H9 (cell line): Measurements from ENCODE around the gene RASSF8. TPM values are rescaled to one million over a fixed set of nuclear protein-coding genes. Genes with fewer than 3 reads are reported as not detected.

Experiments
- DNase-seq: peaks from one replicate; pipeline ENCODE4 v3.0.0-alpha.2; 2017
- H2AFZ ChIP-seq: one replicate; pipeline ENCODE4 v1.6.1; 2013; ENCODE audit warnings: mild to moderate bottlenecking, low read length, control low read depth, moderate library complexity
- H2AK5ac ChIP-seq: 2 replicates; pipeline ENCODE4 v1.6.1; 2013; ENCODE audit warnings: low read length, control low read depth, mixed read lengths; ENCODE audit not compliant: insufficient read length
- H2BK120ac ChIP-seq: one replicate; pipeline ENCODE4 v1.6.1; 2013; ENCODE audit warnings: low read depth, mild to moderate bottlenecking, low read length, control low read depth, inconsistent platforms; ENCODE audit not compliant: poor library complexity, severe bottlenecking
- H2BK12ac ChIP-seq: 2 replicates; pipeline ENCODE4 v1.6.1; 2013; ENCODE audit warnings: low read length, control low read depth, mixed read lengths, low read depth; ENCODE audit not compliant: insufficient read length
- H2BK15ac ChIP-seq: 2 replicates; pipeline ENCODE4 v1.6.1; 2013; ENCODE audit warnings: low read depth, low read length, control low read depth
- H2BK20ac ChIP-seq: one replicate; pipeline ENCODE4 v1.6.1; 2013; ENCODE audit warnings: low read depth, mild to moderate bottlenecking, low read length, control low read depth, inconsistent platforms; ENCODE audit not compliant: poor library complexity, severe bottlenecking
- H2BK5ac ChIP-seq: 2 replicates; pipeline ENCODE4 v1.6.1; 2013; ENCODE audit warnings: low read length, control low read depth, mixed read lengths; ENCODE audit not compliant: insufficient read length
- H3K14ac ChIP-seq: 2 replicates; pipeline ENCODE4 v1.6.1; 2013; ENCODE audit warnings: low read length, control low read depth; ENCODE audit not compliant: insufficient read depth
- H3K18ac ChIP-seq: 2 replicates; pipeline ENCODE4 v1.6.1; 2013; ENCODE audit warnings: low read depth, mild to moderate bottlenecking, mixed read lengths, low read length, control low read depth; ENCODE audit not compliant: insufficient read length
- H3K23ac ChIP-seq: 2 replicates; pipeline ENCODE4 v1.6.1; 2013; ENCODE audit warnings: low read length, control low read depth, mixed read lengths, low read depth; ENCODE audit not compliant: insufficient read length
- H3K23me2 ChIP-seq: 2 replicates; pipeline ENCODE4 v1.6.1; 2013; ENCODE audit warnings: low read depth, mild to moderate bottlenecking, mixed read lengths, low read length, control low read depth; ENCODE audit not compliant: insufficient read length, poor library complexity, severe bottlenecking
- H3K27ac ChIP-seq: 2 replicates; pipeline ENCODE4 v1.5.1; 2013; ENCODE audit warnings: low read length, control low read depth, mixed read lengths, low read depth; ENCODE audit not compliant: insufficient read length
- H3K27me3 ChIP-seq: 2 replicates; pipeline ENCODE4 v1.6.1; 2013; ENCODE audit warnings: low read length, control low read depth, inconsistent platforms; ENCODE audit not compliant: insufficient read depth
- H3K4ac ChIP-seq: 2 replicates; pipeline ENCODE4 v1.6.1; 2013; ENCODE audit warnings: low read depth, mild to moderate bottlenecking, control low read depth, inconsistent platforms, low read length, moderate library complexity
- H3K4me1 ChIP-seq: 2 replicates; pipeline ENCODE4 v1.6.1; 2013; ENCODE audit warnings: low read length, control low read depth, inconsistent platforms; ENCODE audit not compliant: insufficient read depth
- H3K4me2 ChIP-seq: 2 replicates; pipeline ENCODE4 v1.6.1; 2013; ENCODE audit warnings: low read length, control low read depth, mixed read lengths; ENCODE audit not compliant: insufficient read length, insufficient read depth
- H3K56ac ChIP-seq: 2 replicates; pipeline ENCODE4 v1.6.1; 2013; ENCODE audit warnings: low read depth, mild to moderate bottlenecking, mixed read lengths, low read length, control low read depth; ENCODE audit not compliant: insufficient read length
- H3K79me1 ChIP-seq: 2 replicates; pipeline ENCODE4 v1.6.1; 2013; ENCODE audit warnings: low read depth, mild to moderate bottlenecking, moderate library complexity, low read length, control low read depth, inconsistent platforms; ENCODE audit not compliant: insufficient read depth, poor library complexity, severe bottlenecking
- H3K79me2 ChIP-seq: 2 replicates; pipeline ENCODE4 v1.6.1; 2013; ENCODE audit warnings: low read length, control low read depth, inconsistent platforms; ENCODE audit not compliant: insufficient read depth
- H3K9ac ChIP-seq: 2 replicates; pipeline ENCODE4 v1.6.1; 2013; ENCODE audit warnings: low read length, control low read depth, mixed read lengths; ENCODE audit not compliant: insufficient read length; ENCODE audit errors: extremely low read depth
- H3K9me3 ChIP-seq: one replicate; pipeline ENCODE4 v1.6.1; 2013; ENCODE audit warnings: low read depth, low read length, inconsistent platforms; ENCODE audit not compliant: control insufficient read depth
- H3T11ph ChIP-seq: one replicate; pipeline ENCODE4 v1.6.1; 2013; ENCODE audit warnings: mild to moderate bottlenecking, low read length, control low read depth, inconsistent platforms
- H4K20me1 ChIP-seq: one replicate; pipeline ENCODE4 v1.6.1; 2013; ENCODE audit not compliant: control insufficient read depth, insufficient read length, insufficient read depth
- H4K5ac ChIP-seq: 2 replicates; pipeline ENCODE4 v1.6.1; 2013; ENCODE audit warnings: low read depth, mild to moderate bottlenecking, mixed read lengths, low read length, control low read depth; ENCODE audit not compliant: insufficient read length
- H4K8ac ChIP-seq: replicated peaks from 2 replicates; pipeline ENCODE4 v1.6.1; 2013; ENCODE audit warnings: low read length, control low read depth, mixed read lengths, low read depth; ENCODE audit not compliant: insufficient read length
- H4K91ac ChIP-seq: 2 replicates; pipeline ENCODE4 v1.6.1; 2013; ENCODE audit warnings: low read depth, mild to moderate bottlenecking, moderate library complexity, mixed read lengths, low read length, control low read depth; ENCODE audit not compliant: insufficient read length
- H3K27ac Mint-ChIP-seq, 3 experiments: 2 replicates in 2 of 3; 3 replicates in 1 of 3; pipeline ENCODE4 v1.8.0; 2020 to 2021; ENCODE audit warnings: mixed read lengths in 3 of 3, mild to moderate bottlenecking in 1 of 3, moderate library complexity in 1 of 3
- H3K27me3 Mint-ChIP-seq: 2 replicates; pipeline ENCODE4 v1.8.0; 2021; ENCODE audit warnings: low read depth, mild to moderate bottlenecking, moderate library complexity, mixed read lengths
- H3K36me3 Mint-ChIP-seq, 3 experiments: 2 replicates in 2 of 3; 3 replicates in 1 of 3; pipeline ENCODE4 v1.8.0; 2020 to 2021; ENCODE audit warnings: low read depth in 3 of 3, mixed read lengths in 3 of 3; ENCODE audit not compliant: insufficient read depth in 1 of 3
- H3K4me1 Mint-ChIP-seq, 2 experiments: 2 replicates each; pipeline ENCODE4 v1.8.0; 2020; ENCODE audit warnings: mixed read lengths in 2 of 2
- H3K4me3 Mint-ChIP-seq, 2 experiments: 2 replicates in 1 of 2; 3 replicates in 1 of 2; pipeline ENCODE4 v1.8.0; 2020 to 2021; ENCODE audit warnings: mild to moderate bottlenecking in 2 of 2, mixed read lengths in 2 of 2, moderate library complexity in 1 of 2
- H3K9me3 Mint-ChIP-seq, 2 experiments: 2 replicates in 1 of 2; 3 replicates in 1 of 2; pipeline ENCODE4 v1.8.0; 2020; ENCODE audit warnings: mild to moderate bottlenecking in 2 of 2, mixed read lengths in 2 of 2, moderate library complexity in 1 of 2
- WGBS: extraction: QIAGEN DNeasy Blood & Tissue Kit; methylation state at CpG from one replicate; pipeline ENCODE4 v1.1.7; 2013; ENCODE audit warnings: missing lambda C conversion rate, low lambda C conversion rate, mixed read lengths; ENCODE audit not compliant: insufficient read length; ENCODE audit errors: extremely low coverage; 5-methylcytosine and 5-hydroxymethylcytosine counted together
- total RNA-seq: library from RNA; stranded (reverse); gene quantifications from 2 replicates; pipeline ENCODE4 v1.2.1, GENCODE V29; 2021
- TF ChIP-seq, protein P1 (sequence below): fragments of 200-600 bp; sonication (generic); conservative IDR thresholded peaks from 3 replicates; pipeline ENCODE4 v1.8.0; 2021; ENCODE audit warnings: antibody characterized with exemption, mild to moderate bottlenecking

The RASSF8 gene
- total RNA-seq, 1 experiment from 2014 or later, result 38.8 TPM

GRCh38 chr12:26109343-26109881 lies 150.9 kb downstream of the RASSF8 start:
- H3T11ph ChIP-seq, result no peak overlapping the region
- no peak overlapping the region for H3K27ac ChIP-seq
- peaks cover 36 to 47% of the 10 kb centered on the region in 2 experiments for H3K4me1 Mint-ChIP-seq
- H2BK120ac ChIP-seq, result no peak overlapping the region
- H3K27me3 ChIP-seq, result peaks cover 2% of the 10 kb centered on the region; the same call in 1 of the 2 replicates
- H3K27ac Mint-ChIP-seq, result peak overlapping the region in 2 of 3 experiments; percentile 4 to 23; a peak in 1 of 7 replicates
- no peaks in the 10 kb centered on the region for H4K20me1 ChIP-seq
- TF ChIP-seq, protein P1, sequence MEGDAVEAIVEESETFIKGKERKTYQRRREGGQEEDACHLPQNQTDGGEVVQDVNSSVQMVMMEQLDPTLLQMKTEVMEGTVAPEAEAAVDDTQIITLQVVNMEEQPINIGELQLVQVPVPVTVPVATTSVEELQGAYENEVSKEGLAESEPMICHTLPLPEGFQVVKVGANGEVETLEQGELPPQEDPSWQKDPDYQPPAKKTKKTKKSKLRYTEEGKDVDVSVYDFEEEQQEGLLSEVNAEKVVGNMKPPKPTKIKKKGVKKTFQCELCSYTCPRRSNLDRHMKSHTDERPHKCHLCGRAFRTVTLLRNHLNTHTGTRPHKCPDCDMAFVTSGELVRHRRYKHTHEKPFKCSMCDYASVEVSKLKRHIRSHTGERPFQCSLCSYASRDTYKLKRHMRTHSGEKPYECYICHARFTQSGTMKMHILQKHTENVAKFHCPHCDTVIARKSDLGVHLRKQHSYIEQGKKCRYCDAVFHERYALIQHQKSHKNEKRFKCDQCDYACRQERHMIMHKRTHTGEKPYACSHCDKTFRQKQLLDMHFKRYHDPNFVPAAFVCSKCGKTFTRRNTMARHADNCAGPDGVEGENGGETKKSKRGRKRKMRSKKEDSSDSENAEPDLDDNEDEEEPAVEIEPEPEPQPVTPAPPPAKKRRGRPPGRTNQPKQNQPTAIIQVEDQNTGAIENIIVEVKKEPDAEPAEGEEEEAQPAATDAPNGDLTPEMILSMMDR, result no peak
- H3K79me1 ChIP-seq, result no peaks in the 10 kb centered on the region
- H3K4me3 Mint-ChIP-seq, result no peak overlapping the region; a peak in 2 of 5 replicates
- no peaks in the 10 kb centered on the region; a peak in 1 of 7 replicates for H3K36me3 Mint-ChIP-seq
- H3K4me1 ChIP-seq, result peaks cover 4% of the 10 kb centered on the region; the same call in 1 of the 2 replicates
- H3K4me2 ChIP-seq, result no peak overlapping the region
- peaks cover 31% of the 10 kb centered on the region for H3K27me3 Mint-ChIP-seq
- no peak overlapping the region for H2AK5ac ChIP-seq
- H2BK5ac ChIP-seq, result no peak overlapping the region
- H4K5ac ChIP-seq, result no peak overlapping the region
- H4K91ac ChIP-seq, result no peak overlapping the region
- H3K23ac ChIP-seq, result no peak overlapping the region
- peak overlapping the region; percentile 6 for H2AFZ ChIP-seq
- no peak for DNase-seq
- H3K14ac ChIP-seq, result no peak overlapping the region
- no peak overlapping the region for H2BK15ac ChIP-seq
- WGBS, result no CpG with 5 or more reads among the region's 10 CpGs
- no peaks in the 10 kb centered on the region for H3K9me3 ChIP-seq
- H3K56ac ChIP-seq, result no peak overlapping the region
- H2BK20ac ChIP-seq, result no peak overlapping the region
- H3K79me2 ChIP-seq, result no peaks in the 10 kb centered on the region
- no peak overlapping the region for H2BK12ac ChIP-seq
- peaks cover 4% of the 10 kb centered on the region for H3K23me2 ChIP-seq
- no peak overlapping the region for H4K8ac ChIP-seq
- H3K9me3 Mint-ChIP-seq, result no peaks in the 10 kb centered on the region
- H3K4ac ChIP-seq, result no peak overlapping the region
- H3K18ac ChIP-seq, result no peak overlapping the region
- H3K9ac ChIP-seq, result no peak overlapping the region
